Mesenchymal stem cell (in vitro differentiated cells and primary cell): ENCODE data around the gene AGXT.

Source experiments
- DNase-seq: peaks from one replicate; pipeline ENCODE4 v3.0.0-alpha.2; 2013
- H2AFZ ChIP-seq: one replicate; pipeline ENCODE4 v1.6.1; 2013; ENCODE audit warnings: low read depth, mild to moderate bottlenecking, control low read depth, inconsistent platforms, low read length, moderate library complexity
- H2AK5ac ChIP-seq: 2 replicates; pipeline ENCODE4 v1.6.1; 2013; ENCODE audit warnings: low read length, moderate library complexity, mild to moderate bottlenecking, inconsistent platforms; ENCODE audit not compliant: severe bottlenecking
- H2BK120ac ChIP-seq: one replicate; pipeline ENCODE4 v1.6.1; 2013; ENCODE audit warnings: low read depth, mild to moderate bottlenecking, inconsistent platforms, low read length, moderate library complexity
- H2BK12ac ChIP-seq, 2 experiments: one replicate each; pipeline ENCODE4 v1.6.1; 2013; ENCODE audit warnings: inconsistent platforms in 2 of 2, low read length in 2 of 2, mild to moderate bottlenecking in 2 of 2, moderate library complexity in 2 of 2, control low read depth in 1 of 2
- H2BK15ac ChIP-seq: one replicate; pipeline ENCODE4 v1.6.1; 2013; ENCODE audit warnings: mild to moderate bottlenecking, low read depth, inconsistent platforms; ENCODE audit not compliant: poor library complexity, severe bottlenecking
- H2BK5ac ChIP-seq: 2 replicates; pipeline ENCODE4 v1.6.1; 2013; ENCODE audit warnings: low read depth, mild to moderate bottlenecking, low read length, control low read depth, inconsistent platforms; ENCODE audit not compliant: poor library complexity, severe bottlenecking
- H3K14ac ChIP-seq, 2 experiments: one replicate each; pipeline ENCODE4 v1.6.1; 2013; ENCODE audit warnings: inconsistent platforms in 2 of 2, low read length in 2 of 2, control low read depth in 1 of 2, mild to moderate bottlenecking in 1 of 2, moderate library complexity in 1 of 2
- H3K18ac ChIP-seq, 2 experiments: one replicate each; pipeline ENCODE4 v1.6.1; 2013; ENCODE audit warnings: inconsistent platforms in 2 of 2, low read length in 2 of 2, control low read depth in 1 of 2, low read depth in 1 of 2, mild to moderate bottlenecking in 1 of 2
- H3K23ac ChIP-seq, 2 experiments: one replicate each; pipeline ENCODE4 v1.6.1; 2013; ENCODE audit warnings: inconsistent platforms in 2 of 2, low read length in 2 of 2, mild to moderate bottlenecking in 2 of 2, moderate library complexity in 2 of 2, control low read depth in 1 of 2
- H3K27ac ChIP-seq: 2 replicates; pipeline ENCODE4 v1.5.1; 2013; ENCODE audit warnings: mild to moderate bottlenecking, moderate library complexity, low read length, control low read depth, inconsistent platforms; ENCODE audit not compliant: poor library complexity, severe bottlenecking
- H3K27me3 ChIP-seq, 2 experiments: 2 replicates each; pipeline versions ENCODE4 v1.6.1 to v1.7.0; 2013; ENCODE audit warnings: low read length in 2 of 2, mild to moderate bottlenecking in 2 of 2, moderate library complexity in 2 of 2, control low read depth in 1 of 2, inconsistent platforms in 1 of 2; ENCODE audit not compliant: control insufficient read depth in 1 of 2, insufficient read depth in 1 of 2
- H3K36me3 ChIP-seq, 2 experiments: 2 replicates each; pipeline versions ENCODE4 v1.6.1 to v1.7.0; 2013; ENCODE audit warnings: low read length in 2 of 2, control low read depth in 1 of 2, inconsistent platforms in 1 of 2, low read depth in 1 of 2, mild to moderate bottlenecking in 1 of 2; ENCODE audit not compliant: insufficient read depth in 2 of 2, control insufficient read depth in 1 of 2
- H3K4ac ChIP-seq, 2 experiments: one replicate each; pipeline ENCODE4 v1.6.1; 2013; ENCODE audit warnings: inconsistent platforms in 2 of 2, low read length in 2 of 2, mild to moderate bottlenecking in 2 of 2, moderate library complexity in 2 of 2, control low read depth in 1 of 2, low read depth in 1 of 2
- H3K4me1 ChIP-seq: 2 replicates; pipeline ENCODE4 v1.6.1; 2013; ENCODE audit warnings: low read depth, low read length, control low read depth; ENCODE audit not compliant: control insufficient read depth, insufficient read depth
- H3K4me2 ChIP-seq: 2 replicates; pipeline ENCODE4 v1.6.1; 2013; ENCODE audit warnings: low read length, mild to moderate bottlenecking, inconsistent platforms; ENCODE audit not compliant: poor library complexity, severe bottlenecking
- H3K4me3 ChIP-seq, 2 experiments: 2 replicates each; pipeline versions ENCODE4 v1.5.1 to v1.7.0; 2013; ENCODE audit warnings: low read length in 2 of 2, mild to moderate bottlenecking in 2 of 2, control low read depth in 1 of 2, low read depth in 1 of 2; ENCODE audit not compliant: insufficient read depth in 1 of 2
- H3K79me1 ChIP-seq: replicated peaks from 2 replicates; pipeline ENCODE4 v1.6.1; 2013; ENCODE audit warnings: mild to moderate bottlenecking, control low read depth, low read length, inconsistent platforms; ENCODE audit not compliant: poor library complexity, severe bottlenecking
- H3K9ac ChIP-seq: 2 replicates; pipeline ENCODE4 v1.7.0; 2013; ENCODE audit warnings: mild to moderate bottlenecking, low read length, moderate library complexity
- H3K9me3 ChIP-seq: 2 replicates; pipeline ENCODE4 v1.7.0; 2013; ENCODE audit warnings: mild to moderate bottlenecking, low read length; ENCODE audit not compliant: control insufficient read depth
- H4K8ac ChIP-seq: one replicate; pipeline ENCODE4 v1.6.1; 2013; ENCODE audit warnings: inconsistent platforms, mild to moderate bottlenecking, low read length, moderate library complexity
- H4K91ac ChIP-seq: one replicate; pipeline ENCODE4 v1.6.1; 2013; ENCODE audit warnings: mild to moderate bottlenecking, low read length, inconsistent platforms
- WGBS: methylation state at CpG from one replicate; pipeline ENCODE4 v1.1.7; 2013; ENCODE audit warnings: mixed read lengths; 5-methylcytosine and 5-hydroxymethylcytosine counted together

Gene AGXT

DNA sequence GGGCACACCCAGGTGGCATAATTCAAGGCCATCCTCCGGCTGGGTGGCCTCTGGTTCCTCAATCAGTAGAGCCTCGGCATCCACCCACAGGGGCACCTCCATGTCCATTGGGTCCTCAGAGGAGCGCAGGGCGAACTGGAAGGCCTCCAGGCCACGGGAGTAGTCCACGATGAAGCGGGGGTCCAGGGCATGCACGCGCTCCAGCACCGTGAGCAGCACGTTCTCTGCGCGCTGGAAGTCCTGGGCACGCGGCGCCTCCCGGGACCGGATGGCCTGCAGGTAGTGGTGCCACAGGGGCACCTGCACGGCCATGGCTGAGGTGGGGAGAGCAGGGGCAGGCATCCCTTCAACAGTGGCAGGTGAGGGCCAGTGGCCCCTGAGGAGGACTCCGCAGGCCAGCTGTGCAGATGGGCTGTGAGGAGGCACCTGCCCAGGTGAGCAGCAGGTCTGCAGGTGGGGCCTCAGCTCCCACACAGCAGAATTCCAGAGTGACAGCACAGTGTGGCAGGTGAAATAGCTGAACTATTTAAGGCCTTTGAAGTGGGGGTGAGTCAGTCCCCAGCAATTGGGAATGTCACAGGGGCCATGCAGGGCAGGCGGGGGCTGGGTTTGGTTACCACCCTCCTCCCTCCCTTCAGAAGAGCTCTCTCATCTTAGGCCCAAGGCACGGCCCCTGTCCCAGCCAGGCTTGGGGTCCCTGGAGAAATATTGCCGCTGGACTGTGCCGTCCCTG is 27.2 kb downstream of the AGXT start, which contains the start of gene MAB21L4:
MAB21L4 (minus strand) TSS at position 501 of the 733 bp plus-strand sequence; CDS start at position 342, 159 bp downstream.
- Histone ChIP-seq H3K9ac (no peak within 1 kb of the TSS), H3K23ac (no peak within 1 kb of the TSS), H2AK5ac (no peak within 1 kb of the TSS), H2BK15ac (no peak within 1 kb of the TSS), H3K18ac (no peak within 1 kb of the TSS), H3K36me3 (no peaks in the 10 kb centered on the region), H2BK12ac (no peak within 1 kb of the TSS), H4K8ac (no peak within 1 kb of the TSS), H3K4me3 (no peak within 1 kb of the TSS), H3K14ac (no peak within 1 kb of the TSS), H2BK120ac (no peak within 1 kb of the TSS), H3K4me1 (peaks cover 17% of the 10 kb centered on the region), H2BK5ac (no peak within 1 kb of the TSS), H2AFZ (no peak within 1 kb of the TSS), H4K91ac (no peak within 1 kb of the TSS), H3K79me1 (no peaks in the 10 kb centered on the region), H3K9me3 (peaks cover 3% of the 10 kb centered on the region), H3K4me2 (no peak within 1 kb of the TSS), H3K27ac (no peak within 1 kb of the TSS), H3K4ac (no peak within 1 kb of the TSS), H3K27me3 (peaks cover 0 to 14% of the 10 kb centered on the region in 2 experiments)
- DNase-seq, result no peak
- 83% methylated on average over 24 of the region's 24 CpGs for WGBS

GRCh38 chr2:240896394-240896793 is 27.8 kb downstream of the AGXT start:
- Histone ChIP-seq H2AK5ac (no peak overlapping the region), H3K4me1 (peaks cover 17% of the 10 kb centered on the region), H3K4ac (no peak overlapping the region), H3K36me3 (no peaks in the 10 kb centered on the region), H3K27me3 (peaks cover 0 to 10% of the 10 kb centered on the region in 2 experiments), H2BK5ac (no peak overlapping the region), H3K79me1 (no peaks in the 10 kb centered on the region), H4K91ac (no peak overlapping the region), H3K4me3 (no peak overlapping the region), H3K9me3 (peaks cover 7% of the 10 kb centered on the region), H2BK120ac (no peak overlapping the region), H2BK12ac (no peak overlapping the region), H3K9ac (no peak overlapping the region), H3K23ac (no peak overlapping the region), H4K8ac (no peak overlapping the region), H2AFZ (no peak overlapping the region), H3K14ac (no peak overlapping the region), H3K4me2 (no peak overlapping the region), H2BK15ac (no peak overlapping the region), H3K27ac (no peak overlapping the region), H3K18ac (no peak overlapping the region)
- 68% methylated on average over 6 of the region's 7 CpGs for WGBS
- DNase-seq, result no peak

GRCh38 chr2:240896871-240897692 is 28.5 kb downstream of the AGXT start:
- Histone ChIP-seq H2BK15ac (no peak overlapping the region), H2BK12ac (no peak overlapping the region), H3K27ac (no peak overlapping the region), H4K91ac (no peak overlapping the region), H2AK5ac (no peak overlapping the region), H3K79me1 (no peaks in the 10 kb centered on the region), H3K14ac (no peak overlapping the region), H3K27me3 (peaks cover 0 to 6% of the 10 kb centered on the region in 2 experiments), H3K4me2 (no peak overlapping the region), H3K4me1 (peaks cover 17% of the 10 kb centered on the region), H4K8ac (no peak overlapping the region), H3K18ac (no peak overlapping the region), H3K4me3 (no peak overlapping the region), H3K9ac (no peak overlapping the region), H3K9me3 (peaks cover 7% of the 10 kb centered on the region), H2BK120ac (no peak overlapping the region), H3K4ac (no peak overlapping the region), H2AFZ (no peak overlapping the region), H2BK5ac (no peak overlapping the region), H3K23ac (no peak overlapping the region), H3K36me3 (no peaks in the 10 kb centered on the region)
- no peak for DNase-seq
- 64% methylated on average over 22 of the region's 23 CpGs for WGBS

DNA sequence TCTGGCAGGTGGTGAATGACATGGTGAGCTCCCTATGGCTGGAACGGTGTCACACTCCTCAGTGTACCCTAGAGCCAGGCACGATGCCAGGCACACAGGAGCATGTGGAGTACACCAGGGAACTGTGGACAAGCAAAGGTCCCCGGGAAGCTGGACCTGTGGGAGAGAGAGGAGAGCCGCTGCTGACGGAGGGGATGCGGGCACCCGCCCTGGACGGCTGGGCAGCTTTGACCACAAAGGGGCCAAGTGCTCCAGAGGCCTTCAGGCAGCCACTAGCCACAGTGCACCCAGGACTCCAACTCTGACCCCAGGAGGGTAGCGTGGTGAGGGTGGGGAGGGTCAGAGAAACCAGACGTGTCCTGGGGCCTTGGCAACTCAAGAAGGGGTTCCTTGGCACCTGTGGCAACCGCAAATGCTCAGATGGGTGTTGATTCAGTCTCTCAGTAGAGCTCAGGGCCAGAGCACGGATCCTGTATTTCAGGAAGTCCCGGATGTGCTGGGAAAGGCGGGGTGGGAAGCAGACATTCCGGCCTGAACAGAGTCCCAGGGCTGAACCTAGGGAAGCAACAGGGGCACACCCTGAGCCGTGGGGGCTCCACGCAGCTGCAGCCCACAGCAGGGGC is 29.6 kb downstream of the AGXT start:
- Histone ChIP-seq H2BK120ac (no peak overlapping the region), H3K36me3 (no peaks in the 10 kb centered on the region), H2BK15ac (no peak overlapping the region), H3K4me1 (peaks cover 17% of the 10 kb centered on the region), H3K23ac (no peak overlapping the region), H3K4ac (no peak overlapping the region), H2AK5ac (no peak overlapping the region), H3K27me3 (peaks cover 0 to 14% of the 10 kb centered on the region in 2 experiments), H2AFZ (no peak overlapping the region), H4K91ac (no peak overlapping the region), H3K14ac (no peak overlapping the region), H2BK5ac (no peak overlapping the region), H4K8ac (no peak overlapping the region), H3K9ac (no peak overlapping the region), H2BK12ac (no peak overlapping the region), H3K79me1 (no peaks in the 10 kb centered on the region), H3K4me3 (no peak overlapping the region), H3K27ac (no peak overlapping the region), H3K9me3 (peaks cover 7% of the 10 kb centered on the region), H3K4me2 (no peak overlapping the region), H3K18ac (no peak overlapping the region)
- no peak for DNase-seq
- WGBS, result 80% methylated on average over 17 of the region's 17 CpGs
